GM21360 (cell line): ENCODE measurements around the gene CUX1.
A peak's percentile ranks its signal among the peaks of the same experiment; 100 is the strongest.

Experiments used
- ATAC-seq: cut with Tn5 transposase; IDR thresholded peaks from one replicate; pipeline ENCODE4 v1.9.1; 2021; ENCODE audit warnings: mild to moderate bottlenecking, moderate library complexity; ENCODE audit not compliant: unreplicated experiment

Gene CUX1

DNA sequence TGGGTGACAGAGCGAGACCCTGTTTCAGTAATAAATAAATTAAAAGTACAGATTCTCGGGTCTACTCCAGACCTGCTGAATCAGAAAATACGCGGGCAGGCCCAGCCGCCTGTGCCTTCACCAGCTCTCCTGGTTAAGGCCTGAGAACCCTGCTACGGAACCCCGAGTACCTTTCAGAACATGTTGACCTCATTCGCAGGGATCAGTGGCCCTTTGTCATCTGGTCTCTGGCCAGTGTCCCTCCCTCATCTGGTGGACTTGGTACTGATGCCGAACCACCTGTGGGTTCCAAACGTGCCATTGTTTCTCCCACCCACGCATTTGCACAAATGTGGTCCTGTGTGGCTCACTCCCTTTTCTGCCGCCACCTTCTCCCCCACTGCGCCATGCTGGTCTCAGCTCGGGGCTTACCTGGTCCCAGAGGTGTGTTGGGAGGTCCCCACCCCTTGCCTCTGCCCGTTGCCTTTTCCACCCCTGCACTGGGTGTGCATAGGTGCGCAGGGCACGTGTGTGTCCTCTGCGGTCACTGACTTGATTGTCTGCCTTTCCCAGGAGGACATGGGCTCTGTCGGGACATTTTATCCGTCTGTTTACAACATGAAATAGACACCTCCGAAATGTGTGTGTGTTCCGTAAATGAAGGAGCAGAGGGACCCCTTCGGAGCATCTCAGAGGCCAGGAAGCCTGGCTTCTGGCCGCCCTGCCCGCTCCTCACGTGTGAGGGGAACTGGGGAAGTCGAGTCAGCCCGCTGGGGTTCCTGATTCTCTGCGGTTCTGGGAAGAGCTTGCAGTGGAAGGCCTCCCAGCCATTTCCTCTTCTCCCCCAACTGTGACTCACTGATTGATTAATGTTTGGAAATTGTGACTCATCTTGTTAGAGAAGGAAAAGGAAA, 135.2 kb downstream of the CUX1 start:
- no peak for ATAC-seq

DNA sequence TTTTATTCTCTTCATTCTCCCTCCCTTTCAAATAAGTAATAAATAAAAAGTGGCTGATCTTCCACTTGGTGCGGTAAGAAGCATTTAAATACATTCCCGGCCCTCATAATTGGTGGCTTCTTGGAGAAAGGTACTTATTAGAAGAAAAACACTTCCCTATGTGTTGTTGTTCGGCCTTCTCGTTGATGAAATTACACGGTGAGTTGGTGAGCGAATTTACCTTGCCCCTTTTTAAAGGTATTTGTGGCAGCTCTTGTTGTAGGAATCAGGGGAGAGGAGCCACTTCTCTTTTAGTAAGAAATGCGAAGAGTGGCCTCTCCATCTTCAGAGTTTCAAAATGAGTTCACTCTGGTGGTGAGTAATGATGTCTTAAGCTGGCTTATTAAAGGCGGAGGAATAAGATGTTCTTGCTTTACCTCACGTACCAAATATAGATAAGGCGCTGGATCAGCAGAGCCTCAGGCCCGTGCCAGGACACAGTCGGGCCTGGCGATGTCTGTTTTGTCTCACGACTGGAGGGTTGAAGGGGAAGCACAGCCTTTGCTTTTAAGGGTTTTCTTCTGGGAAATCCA, 135.9 kb downstream of the CUX1 start:
- peak; percentile 74 for ATAC-seq

DNA sequence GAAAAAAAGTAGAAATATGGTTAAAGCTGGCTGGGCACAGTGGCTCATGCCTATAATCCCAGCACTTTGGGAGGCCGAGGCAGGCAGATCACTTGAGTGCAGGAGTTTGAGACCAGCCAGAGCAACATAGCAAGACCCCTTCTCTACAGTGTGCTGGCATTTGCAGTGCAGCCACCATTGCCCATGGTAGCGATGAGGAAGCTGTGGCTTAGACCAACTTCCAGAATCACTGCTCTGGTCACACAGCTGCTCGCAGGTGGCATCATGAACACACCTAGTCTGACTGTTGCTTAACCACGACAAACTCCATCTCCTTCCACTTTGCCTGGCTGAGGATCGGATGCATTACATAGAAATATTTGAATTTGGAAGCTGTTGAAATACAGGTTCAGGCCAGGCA, 137.1 kb downstream of the CUX1 start:
- ATAC-seq = no peak

DNA sequence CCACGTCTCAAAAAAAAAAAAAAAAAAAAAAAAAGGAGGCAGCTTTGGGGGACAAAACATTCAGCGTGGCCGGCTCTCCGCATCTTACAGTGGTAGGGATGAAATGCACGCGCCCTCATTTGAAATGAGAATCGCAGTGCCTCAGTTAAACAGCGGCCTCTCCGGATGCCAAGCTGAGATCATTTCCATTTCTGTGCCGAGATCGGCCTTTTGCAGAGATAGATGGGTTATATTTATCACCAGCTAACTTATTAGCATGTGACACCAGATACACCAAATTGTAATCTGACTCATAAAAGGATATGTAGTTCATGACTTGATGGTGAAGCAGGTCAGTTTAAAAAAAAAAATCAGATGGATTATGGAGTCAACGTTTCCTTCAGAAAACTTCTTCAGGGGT, 138.7 kb downstream of the CUX1 start:
- no peak for ATAC-seq

DNA sequence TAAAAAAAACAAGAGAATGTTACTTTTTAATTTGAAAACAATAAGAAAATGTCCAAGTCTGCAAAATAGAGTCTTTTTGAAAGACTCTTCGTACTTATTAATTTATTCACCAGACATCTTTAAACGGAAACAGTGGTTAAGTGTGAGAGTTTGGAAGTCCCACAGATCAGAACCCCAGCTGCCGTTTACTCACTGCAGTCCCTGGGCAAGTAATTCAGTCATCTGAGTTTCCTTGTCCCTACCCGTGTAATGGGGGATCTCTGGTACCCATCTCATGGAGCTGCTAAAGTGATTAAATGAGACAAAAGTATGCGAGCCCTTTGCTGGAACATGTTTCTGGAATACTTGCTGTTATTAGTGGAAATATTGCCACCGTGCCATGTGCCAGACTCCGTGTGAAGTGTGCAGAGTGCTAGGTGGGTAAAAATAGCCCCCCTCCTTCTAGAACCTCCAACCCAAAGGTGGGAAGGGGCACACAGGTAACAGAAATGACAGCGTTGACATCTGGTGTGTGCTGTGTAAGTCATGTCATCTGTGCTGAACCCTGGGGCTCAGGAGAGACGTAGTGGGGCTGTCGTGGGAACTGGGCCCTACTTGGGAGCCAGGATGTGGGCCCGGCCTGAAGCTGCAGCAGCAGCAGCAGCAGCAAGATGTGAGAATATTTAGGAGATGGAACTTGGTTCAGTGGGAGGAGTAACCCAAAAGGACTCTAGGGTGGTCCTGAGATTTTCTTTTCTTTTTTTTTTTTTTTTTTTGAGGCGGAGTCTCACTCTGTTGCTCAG, 140.5 kb downstream of the CUX1 start:
- no peak for ATAC-seq

DNA sequence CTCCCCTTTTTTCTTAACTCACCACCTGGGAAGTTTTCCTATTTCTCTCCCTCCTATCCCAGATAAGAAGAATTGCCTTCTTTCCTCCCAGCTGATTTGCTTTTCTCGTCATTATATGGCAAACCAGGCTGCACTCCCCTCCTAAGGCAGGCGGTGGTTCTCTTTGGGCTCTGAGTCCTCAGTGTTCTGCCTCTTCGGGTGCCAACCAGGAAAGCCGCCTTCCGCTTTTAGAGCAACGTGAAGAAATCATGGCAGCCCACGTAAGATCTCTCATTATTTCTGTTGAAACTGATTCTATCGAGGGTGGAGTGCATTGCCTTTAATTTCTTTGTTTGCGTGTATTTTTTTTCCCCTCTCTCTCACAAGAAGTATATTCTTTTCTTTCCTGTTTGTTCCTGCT, 141.9 kb downstream of the CUX1 start:
- ATAC-seq = no peak

DNA sequence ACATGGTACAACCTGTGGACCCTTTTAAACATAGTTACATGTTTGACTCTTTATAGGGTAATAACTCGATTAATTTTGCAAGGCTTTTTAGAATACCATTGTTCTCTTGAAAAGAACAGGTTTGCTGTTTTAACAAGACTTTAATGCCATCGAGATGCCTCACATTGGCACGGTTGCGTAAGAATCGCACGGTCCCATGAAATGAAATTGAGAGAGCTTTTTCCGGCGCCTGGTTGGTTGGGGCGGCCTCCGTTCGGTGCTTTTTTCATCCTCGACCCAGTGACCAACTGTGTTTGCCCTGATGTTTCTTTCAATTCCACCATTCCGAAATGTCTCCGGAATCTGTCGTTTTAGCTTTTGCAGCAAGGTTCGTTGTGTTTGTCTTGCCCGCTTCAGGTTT, 142.4 kb downstream of the CUX1 start:
- no peak for ATAC-seq

DNA sequence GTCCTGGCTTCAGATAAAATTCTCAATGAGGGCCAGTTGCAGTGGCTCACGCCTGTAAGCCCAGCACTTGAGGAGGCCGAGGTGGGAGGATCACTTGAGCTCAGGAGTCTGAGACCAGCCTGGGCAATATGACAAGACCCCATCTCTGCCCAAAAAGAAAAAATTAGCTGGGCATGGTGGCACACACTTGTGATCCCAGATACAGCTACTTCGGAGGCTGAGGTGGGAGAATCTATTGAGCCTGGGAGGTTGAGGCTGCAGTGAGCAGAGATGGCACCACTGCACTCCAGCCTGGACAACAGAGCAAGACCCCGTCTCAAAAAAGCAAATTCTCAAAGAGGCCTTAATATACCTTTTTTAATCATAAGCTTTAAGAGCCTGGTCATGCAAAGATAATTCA, 142.9 kb downstream of the CUX1 start:
- ATAC-seq = no peak

DNA sequence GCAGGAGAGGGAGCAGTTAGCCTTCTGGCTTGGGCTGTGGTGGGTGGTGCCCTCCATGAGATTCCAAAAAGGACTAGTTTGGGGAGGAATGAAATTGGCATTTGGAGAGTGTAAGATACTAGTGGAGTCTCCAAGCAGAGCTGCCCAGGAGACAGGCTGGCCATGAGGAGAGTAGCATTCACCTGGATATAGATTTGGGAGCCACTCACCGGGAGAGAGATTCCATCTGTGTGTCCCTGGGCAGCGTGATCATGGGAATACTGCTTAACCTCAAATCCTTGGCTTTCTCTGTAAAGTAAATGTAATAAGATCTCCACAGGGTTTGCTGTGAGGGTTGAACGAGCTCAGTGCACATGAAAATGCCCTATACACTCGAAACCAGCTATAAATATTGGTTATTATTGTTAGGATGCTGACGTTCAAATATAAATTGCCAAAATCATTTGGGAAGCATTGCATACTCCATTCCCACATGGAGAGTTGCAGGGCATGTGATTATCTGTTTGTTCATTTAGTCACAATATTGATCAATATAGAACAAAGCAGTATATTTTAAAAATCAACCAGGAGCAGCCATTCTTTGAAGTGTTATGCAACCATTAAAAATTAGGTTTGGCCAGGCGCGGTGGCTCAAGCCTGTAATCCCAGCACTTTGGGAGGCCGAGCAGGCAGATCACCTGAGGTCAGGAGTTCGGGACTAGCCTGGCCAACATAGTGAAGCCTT, 143.7 kb downstream of the CUX1 start:
- no peak for ATAC-seq

DNA sequence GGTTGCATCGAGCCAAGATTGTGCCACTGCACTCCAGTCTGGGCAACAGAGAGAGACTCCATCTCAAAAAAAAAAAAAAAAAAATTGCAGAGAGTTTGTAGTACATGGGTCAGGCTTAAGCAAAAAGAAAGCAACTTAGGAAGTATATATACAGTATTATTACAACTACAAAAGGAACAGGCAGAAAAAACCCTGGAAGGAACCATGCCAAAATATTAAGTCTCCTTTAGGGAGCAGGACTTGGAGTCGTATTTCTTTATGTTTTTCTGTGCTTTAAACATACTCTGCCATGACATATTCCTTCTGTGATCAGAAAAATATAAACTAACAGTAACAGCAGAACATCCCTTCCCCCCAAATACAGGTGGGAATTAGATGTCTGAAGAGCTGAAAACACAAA, 144.4 kb downstream of the CUX1 start:
- no peak for ATAC-seq

DNA sequence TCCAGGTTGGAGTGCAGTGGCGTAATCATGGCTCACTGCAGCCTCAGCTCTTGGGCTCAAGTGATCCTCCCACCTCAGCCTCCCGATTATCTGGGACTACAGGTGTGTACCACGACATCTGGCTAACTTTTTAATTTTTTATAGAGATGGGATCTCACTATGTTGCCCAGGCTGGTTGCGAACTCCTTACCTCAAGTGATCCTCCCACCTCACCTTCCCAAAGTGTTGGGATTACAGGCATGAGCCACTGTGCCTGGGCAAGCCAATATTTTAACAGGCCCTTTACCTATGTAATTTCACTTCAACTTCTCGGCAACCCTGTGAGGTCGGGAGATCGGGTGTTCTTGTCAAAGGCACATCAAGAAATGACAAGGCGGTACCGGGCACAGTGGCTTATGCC, 146.3 kb downstream of the CUX1 start:
- no peak for ATAC-seq

DNA sequence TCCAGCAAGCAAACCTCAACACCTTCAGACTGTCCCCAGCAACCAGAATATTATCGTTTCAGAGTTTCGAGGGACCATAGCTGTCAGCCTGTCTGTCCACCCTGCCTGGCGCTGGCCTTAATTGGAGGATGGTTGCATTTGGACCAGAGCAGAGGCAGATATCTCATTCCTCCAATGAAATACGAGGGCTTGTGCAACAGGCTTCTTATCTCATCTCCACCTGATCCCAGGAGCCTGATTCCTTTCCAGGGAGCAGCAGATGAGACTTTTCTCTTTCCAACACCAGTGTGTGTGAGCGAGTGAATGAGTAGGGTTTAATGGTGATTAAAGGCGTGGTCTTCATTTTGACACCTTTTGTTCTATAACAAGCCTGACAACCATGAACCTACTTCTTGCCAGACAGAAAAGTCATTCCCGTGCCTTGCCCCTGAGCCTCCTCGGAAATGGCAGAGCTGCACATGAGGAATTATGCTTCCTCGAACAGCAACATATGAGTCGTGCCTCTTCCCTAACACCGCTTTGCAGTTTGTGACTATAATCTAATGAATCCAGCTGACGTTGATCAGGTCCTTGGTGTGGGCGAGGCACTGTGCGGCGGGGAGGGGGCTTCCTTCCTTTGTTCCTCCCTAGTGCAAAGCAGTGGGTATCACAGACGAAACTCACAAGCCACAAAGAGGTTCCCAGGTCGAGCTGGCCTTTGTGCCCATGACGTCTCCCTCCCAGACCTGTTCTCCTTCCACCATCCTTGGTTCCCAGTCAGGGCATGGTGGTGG, 147.4 kb downstream of the CUX1 start:
- no peak for ATAC-seq

DNA sequence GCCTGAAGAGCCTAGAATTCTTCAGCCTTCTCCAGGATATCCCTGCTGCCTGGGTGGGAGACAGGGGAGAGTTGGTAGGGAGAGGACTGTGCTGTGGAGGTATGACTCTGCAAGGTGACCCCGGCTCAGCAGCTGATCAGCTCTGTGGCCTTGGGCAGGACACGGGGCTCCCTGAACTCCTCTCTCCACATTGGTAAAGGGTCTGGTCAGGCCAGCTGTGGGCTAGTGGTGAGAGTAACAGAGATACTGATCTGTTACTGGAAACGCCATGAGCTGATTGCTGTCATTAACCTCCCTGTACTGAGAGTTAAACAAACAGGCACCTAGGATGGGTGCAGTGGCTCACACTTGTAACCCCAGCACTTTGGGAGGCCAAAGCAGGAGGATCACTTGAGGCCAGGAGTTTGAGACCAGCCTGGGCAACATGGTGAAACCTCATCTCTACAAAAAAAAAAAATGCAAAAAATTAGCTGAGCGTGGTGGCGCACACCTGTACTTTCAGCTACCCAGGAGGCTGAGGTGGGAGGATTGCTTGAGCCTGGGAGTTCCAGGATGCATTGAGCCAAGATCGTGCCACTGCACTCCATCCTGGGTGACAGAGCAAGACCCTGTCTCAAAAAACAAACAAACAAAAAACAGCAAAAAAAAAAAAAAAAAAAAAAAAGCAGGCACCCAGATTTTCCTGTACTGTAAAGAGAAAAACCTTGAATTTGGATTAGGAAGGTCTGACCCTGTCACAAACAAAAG, 151.5 kb downstream of the CUX1 start:
- ATAC-seq = no peak

DNA sequence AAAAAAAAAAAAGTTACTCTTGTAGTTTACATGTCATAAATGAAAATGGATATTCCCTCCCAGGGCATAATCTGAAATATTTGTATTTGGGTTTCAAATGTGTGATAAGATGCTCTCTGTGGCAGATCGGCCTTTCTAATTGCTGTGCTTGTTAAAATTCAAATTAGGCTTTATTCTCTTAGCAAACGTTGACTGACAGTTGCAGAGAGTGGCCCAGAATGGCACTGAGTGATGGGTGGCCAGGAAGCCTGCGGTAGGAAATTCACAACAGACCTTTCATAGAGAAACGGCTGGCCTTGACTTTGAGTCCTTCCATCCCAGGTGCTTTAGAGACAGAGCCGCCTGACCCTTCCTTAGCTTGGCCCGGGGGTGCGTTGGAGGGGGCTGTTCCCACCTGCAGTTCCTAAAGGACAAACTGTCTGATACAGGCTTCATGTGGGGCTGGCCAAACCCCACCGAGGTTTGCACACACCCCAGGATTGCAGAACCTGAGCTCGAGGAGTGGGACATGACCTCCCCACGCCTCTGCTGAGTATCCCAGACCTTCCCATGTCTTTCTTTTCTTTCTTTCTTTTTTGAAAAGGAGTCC, 152.7 kb downstream of the CUX1 start:
- ATAC-seq = no peak

DNA sequence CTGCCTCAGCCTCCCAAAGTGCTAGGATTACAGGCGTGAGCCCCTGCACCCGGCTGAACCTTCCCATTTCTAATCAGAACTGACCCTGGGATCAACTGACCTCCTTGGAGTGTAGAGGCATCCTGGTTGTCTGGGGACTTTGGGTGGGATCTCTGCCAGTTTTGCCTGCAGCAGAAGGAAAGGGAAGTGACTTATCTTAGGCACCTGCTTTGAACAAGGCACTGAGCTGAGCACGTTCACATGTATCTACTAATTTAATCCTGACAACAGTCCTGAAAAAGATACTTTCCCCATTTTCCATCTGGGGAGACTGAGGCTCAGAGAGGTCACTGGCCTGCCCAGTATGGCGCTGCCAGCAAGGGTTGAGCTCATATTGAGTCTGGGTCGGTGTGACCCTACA, 153.4 kb downstream of the CUX1 start:
- ATAC-seq = no peak

DNA sequence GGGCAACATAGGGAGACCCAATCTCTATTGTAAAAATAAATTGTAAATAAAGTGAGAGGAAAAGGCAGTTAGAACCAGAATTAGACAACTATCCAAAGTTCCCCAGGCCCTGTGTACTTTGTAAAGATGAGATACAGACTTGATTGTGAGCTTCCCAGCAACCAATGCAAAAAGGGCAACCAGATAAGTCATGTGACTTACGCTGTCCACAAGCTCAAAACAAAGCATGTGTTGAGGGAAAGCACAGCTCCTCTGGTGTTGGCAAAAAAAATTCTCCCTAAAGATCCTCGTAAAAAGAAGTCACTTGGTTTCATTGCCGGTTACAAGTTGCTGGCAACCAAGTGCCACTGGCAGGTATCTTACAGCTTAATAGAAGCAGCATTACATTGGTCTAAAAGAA, 154.0 kb downstream of the CUX1 start:
- ATAC-seq = no peak

DNA sequence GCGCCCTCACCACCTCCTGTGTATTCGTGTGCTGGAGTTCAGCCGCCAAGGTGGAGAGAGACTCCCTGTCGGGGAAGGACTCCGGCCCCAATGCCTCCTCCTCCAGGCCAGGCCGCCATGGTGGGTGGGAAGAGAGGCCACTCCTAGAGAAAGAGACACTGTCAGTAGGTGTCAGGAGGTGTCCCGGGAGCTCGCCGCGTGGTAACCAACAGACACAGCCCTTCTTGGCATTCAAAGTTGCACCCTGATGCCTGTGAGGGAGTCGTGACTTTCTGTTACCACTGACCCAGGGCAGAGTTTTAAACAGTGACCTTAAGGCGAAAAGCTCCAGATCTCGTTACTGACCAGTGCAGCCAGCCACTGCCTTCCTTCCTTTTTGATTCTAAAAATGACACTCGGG, 155.2 kb downstream of the CUX1 start:
- no peak for ATAC-seq

DNA sequence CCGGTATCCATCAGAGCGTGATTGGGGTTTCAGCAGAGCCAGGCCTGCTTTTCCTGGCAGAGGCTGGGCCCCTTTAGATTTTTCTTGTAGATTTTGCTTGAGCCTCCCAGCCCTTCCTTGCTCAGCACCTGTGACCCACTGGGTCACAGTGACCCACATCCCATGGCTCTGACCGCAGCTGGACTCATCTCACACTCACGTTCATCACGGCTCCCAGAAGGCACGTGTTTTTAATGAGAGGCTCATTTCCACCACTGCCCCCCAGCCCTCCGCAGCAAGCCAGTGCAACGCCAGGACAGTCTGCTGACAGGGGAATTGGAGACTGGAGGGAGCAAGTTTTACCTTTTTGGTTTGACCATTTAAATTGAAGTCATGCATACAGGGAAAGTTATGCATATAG, 155.7 kb downstream of the CUX1 start:
- ATAC-seq = no peak

DNA sequence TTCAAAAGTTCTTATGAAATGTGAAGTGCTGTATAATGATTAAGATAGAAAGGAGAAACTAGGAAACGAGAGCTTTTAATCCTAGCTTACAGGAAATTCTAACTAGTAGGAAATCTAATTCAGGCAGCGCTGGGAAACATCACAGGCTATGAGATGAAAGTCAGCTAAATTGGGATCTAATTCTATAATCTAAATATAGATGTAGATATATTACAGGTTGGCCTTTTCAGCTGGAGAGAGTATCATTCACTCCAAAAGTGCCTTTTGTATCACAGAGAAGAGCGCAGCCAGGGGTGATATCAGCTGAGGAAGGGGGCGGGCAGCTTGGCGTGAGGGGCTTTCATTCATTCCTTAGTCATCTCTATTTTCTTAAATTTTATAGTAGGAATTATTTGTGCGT, 157.0 kb downstream of the CUX1 start:
- no peak for ATAC-seq
